ENCODE measurements around the gene HECW1.
"Not testable (repeated sequence)": the region's sequence is repeated elsewhere in the genome, so short reads cannot be mapped to it uniquely, and the experiment has no call there.

Gene HECW1

GRCh38 chr7:43314379-43315158 lies 202.1 kb downstream of the HECW1 start:
- DNase-seq, result no peak

DNA sequence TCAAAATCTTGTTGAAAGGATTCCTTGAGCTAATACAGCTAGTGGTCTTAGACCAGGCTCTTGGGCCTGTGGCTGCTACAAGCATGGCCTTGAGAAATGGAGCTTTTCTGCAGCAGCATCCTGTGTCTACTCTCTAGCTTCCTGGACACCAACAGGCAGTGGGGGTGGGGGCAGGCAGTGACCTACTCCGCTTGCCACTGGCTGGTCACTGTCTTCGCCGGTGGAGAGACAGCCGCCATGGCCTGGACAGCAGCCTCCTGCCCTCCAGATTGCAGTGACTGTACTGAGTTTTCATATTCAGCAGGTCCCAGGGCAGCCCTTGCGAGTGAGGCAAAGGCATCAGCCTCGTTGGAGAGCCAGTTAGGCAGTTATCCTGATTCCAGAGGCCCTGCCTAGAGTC lies 204.6 kb downstream of the HECW1 start:
- no peak for DNase-seq

DNA sequence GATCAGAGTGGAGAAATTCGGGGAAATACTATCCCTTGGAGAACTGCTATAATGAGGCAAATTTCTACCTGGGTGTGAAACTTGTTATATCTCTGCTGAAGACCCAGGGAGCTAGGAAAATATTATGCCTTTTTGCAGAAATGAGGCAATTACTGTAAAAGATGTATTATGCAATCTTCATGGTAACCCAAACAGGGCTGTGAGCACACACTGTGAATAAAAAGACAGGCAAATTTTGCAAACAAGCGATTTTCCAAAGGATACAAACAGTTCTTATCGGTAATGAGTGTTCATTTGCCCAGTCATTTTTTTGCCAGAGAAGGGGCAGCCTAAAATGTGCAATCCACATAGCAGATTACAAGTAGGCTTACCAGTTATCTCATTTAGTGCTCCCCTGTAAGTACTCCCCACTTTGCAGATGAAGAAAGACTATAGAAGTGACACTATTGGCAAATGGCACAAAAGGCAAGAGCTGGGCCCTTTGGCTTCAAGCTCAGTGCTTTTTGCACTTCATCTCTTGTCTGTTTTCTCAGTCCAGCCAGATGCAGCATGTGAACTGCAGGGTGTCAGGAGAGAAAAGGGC lies 205.8 kb downstream of the HECW1 start:
- no peak for DNase-seq

- DNase-seq, result no peak
These were observed 213.1 kb downstream of the HECW1 start for GRCh38 chr7:43325595-43325994.

GRCh38 chr7:43328336-43328735 lies 215.9 kb downstream of the HECW1 start:
- DNase-seq, result no peak

DNA sequence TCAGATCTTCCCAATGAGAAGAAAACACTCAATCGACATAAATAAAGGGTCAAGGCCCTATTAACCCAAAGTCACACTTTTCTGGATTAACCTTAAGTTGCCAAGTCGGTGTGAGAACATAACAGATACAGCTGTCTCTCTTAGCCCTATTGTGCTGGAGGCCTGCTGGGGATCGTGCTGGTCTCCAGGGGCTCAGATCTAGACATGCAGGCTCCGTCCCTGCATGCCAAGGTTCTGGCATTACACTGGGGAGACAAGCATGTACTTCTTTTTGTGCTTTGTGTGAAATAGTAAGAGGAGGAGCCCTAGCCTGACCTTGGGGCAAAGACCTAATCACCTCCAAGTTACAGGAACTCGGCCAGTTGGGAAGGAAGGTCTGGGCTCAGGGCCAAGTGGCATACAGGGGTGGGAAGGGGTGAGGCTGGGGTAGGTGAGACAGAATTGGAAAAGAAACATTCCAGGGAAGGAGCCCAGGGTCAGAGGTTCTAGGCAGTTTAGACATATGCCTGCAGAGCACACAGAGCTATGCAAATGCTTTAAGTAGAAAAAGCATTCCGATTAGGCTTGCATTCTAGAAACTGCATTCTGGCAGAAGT lies 216.4 kb downstream of the HECW1 start:
- DNase-seq, result no peak

DNA sequence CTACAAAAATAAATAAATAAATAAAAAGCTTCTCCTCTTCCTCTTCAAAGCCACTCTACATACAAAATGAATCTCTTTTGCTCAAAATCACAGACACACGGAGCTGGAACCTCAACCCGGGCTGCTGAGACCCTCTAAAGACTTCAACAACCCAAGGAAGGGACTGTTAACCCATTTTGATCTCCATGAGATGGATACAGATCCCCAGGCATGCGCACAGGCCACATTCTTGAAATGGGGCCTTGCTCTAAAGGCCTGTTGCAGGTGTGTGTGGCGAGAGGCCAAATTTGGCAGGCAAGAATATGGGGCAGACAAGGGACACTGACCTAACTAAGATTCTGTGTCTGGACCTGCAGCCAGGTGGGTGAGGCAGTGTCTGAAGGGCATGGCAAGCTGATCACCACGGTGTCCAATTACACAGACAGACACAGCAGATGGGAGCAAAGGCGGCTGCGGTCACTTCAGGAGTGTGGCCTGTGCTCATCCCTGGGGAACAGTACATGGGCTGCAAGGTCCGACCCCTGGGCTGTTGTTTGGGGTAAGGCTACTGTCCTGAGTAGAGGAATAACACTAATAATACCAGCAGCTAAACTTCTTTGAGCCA lies 219.8 kb downstream of the HECW1 start:
- no peak for DNase-seq

DNA sequence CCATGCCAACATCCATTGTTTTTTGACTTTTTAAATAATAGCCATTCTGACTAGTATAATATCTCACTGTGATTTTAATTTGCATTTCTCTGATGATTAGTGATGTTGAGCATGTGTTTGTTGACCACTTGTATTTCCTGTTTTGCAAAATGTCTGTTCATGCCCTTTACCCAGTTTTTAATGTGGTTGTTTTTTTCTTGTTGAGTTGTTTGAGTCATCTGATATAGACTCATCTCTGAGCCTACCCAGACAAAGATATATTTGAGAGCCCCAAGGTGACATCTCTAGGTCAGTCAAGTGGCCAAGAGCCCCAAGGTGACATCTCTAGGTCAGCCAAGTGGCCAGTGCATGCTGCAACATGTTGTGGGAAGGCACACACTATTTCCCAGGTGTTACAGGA lies 224.7 kb downstream of the HECW1 start:
- DNase-seq, result no peak

GRCh38 chr7:43337811-43338210 lies 225.4 kb downstream of the HECW1 start:
- no peak for DNase-seq

DNA sequence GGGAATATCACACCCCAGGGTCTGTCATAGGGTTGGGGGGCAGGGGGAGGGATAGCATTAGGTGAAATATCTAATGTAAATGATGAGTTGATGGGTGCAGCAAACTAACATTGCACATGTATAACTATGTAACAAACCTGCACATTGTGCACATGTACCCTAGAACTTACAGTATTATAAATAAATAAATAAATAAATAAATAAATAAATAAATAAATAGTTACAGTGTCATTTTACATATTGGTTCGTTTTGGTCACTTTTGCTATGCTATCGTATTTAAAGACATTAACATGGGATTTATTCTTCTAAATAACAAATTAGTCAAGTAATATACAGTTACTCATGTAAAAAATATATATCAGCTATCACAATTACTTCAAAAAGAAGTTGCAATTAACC lies 228.7 kb downstream of the HECW1 start:
- no peak for DNase-seq

- not testable (repeated sequence) for DNase-seq
These were observed 231.0 kb downstream of the HECW1 start for GRCh38 chr7:43343417-43343816.

- DNase-seq, result not testable (repeated sequence)
These were observed 233.2 kb downstream of the HECW1 start for GRCh38 chr7:43345696-43346095.

GRCh38 chr7:43351683-43352082 lies 239.2 kb downstream of the HECW1 start:
- DNase-seq, result no peak

- DNase-seq, result no peak
These were observed 241.5 kb downstream of the HECW1 start for GRCh38 chr7:43353902-43354301.

GRCh38 chr7:43362652-43363034 lies 250.2 kb downstream of the HECW1 start:
- no peak for DNase-seq

- DNase-seq, result no peak
These were observed 250.8 kb downstream of the HECW1 start for GRCh38 chr7:43363035-43363791.

DNA sequence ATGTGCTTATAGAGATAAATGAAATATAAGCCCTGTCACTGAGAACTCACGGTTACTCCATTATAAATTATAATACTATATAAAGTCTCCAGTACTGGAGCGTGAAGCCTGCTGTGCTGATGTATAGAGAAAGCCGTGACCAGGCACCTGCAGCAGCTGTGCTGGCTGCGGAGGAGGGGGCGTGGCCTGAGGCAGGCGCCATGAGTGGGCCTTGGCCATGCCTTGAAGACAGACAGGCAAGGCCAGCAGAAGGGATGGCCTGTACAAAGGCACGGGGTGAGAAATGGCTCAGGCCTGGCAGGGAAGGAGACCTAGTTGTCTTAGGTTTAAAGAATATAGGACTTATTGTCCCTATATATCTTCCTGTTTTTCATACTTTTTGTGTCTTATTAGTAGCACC lies 251.9 kb downstream of the HECW1 start:
- DNase-seq, result no peak

DNA sequence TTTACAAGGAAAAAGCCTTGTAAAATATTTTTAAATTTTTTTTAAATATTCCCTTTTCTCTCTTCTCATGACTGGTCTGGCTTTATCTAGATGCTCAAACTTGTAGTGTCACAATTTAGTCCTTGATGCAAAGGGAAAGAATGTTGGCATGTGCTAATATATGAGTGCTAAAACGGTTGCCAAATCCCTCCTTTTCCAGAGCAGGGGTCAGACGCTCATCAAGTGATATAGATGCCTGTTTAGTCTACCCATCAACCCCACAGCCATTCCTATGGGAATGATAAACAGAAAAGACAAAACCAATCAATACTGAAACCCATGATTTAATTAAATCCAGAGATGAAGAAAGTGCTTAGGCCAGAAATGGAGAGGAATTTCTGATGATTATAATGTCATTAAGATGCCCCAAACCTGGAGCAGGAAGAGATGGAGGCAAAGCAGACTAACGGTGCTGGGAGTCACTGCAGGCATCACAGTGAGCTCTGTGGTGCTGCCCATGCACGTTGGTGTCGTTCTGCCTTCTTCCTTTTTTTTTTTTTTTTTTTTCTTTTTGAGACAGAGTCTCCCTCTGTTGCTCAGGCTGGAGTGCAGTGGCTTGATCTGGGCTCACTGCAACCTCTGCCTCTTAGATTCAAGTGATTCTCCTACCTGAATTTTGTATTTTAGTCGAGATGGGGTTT lies 260.4 kb downstream of the HECW1 start:
- DNase-seq, result no peak

- DNase-seq, result no peak
These were observed 264.9 kb downstream of the HECW1 start for GRCh38 chr7:43377196-43377960.

DNA sequence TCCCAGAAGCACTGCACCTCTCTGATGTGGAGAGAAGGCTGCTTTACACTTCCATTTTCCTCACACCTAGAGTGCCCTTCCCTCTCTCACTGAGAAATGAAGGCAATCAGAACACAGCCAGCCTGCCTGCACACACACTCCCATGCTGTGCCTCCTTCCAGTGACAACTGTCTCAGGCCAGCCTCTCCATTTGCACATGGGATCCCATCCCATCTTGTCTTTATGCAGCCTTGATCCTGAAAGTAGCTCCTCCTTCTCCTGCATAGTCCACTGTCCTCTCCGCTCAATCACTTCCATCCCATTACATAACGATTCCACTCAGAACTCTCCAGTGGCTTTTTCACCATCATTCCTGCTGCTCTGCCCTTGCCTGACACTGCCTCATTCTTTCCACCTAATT lies 266.8 kb downstream of the HECW1 start:
- DNase-seq, result no peak

- no peak for DNase-seq
These were observed 272.3 kb downstream of the HECW1 start for GRCh38 chr7:43384616-43385308.

Data from 8988T (cell line).